LNCaP clone FGC (cell line): ENCODE measurements around the gene RBSN.

Experiments
- DNase-seq: peaks from one replicate; pipeline ENCODE4 v3.0.0-alpha.2; 2011; ENCODE audit warnings: low read depth
- H3K4me3 ChIP-seq: 2 replicates; pipeline ENCODE4 v1.5.1; 2011; ENCODE audit warnings: mild to moderate bottlenecking, low read depth, low read length, control low read depth
- TF ChIP-seq, protein P1 (sequence below): IDR thresholded peaks from 2 replicates; pipeline ENCODE4 v1.5.1; 2012; ENCODE audit warnings: mild to moderate bottlenecking; ENCODE audit not compliant: control insufficient read depth, insufficient read depth; ENCODE audit errors: extremely low read depth

RBSN gene

GRCh38 chr3:15089201-15089600 is 9.7 kb downstream of the RBSN start:
- TF ChIP-seq, protein P1, sequence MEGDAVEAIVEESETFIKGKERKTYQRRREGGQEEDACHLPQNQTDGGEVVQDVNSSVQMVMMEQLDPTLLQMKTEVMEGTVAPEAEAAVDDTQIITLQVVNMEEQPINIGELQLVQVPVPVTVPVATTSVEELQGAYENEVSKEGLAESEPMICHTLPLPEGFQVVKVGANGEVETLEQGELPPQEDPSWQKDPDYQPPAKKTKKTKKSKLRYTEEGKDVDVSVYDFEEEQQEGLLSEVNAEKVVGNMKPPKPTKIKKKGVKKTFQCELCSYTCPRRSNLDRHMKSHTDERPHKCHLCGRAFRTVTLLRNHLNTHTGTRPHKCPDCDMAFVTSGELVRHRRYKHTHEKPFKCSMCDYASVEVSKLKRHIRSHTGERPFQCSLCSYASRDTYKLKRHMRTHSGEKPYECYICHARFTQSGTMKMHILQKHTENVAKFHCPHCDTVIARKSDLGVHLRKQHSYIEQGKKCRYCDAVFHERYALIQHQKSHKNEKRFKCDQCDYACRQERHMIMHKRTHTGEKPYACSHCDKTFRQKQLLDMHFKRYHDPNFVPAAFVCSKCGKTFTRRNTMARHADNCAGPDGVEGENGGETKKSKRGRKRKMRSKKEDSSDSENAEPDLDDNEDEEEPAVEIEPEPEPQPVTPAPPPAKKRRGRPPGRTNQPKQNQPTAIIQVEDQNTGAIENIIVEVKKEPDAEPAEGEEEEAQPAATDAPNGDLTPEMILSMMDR: no peak
- DNase-seq: no peak
- H3K4me3 ChIP-seq: no peak overlapping the region

GRCh38 chr3:15086699-15087098 is 12.2 kb downstream of the RBSN start:
- DNase-seq: no peak
- no peak overlapping the region for H3K4me3 ChIP-seq
- TF ChIP-seq, protein P1: no peak

GRCh38 chr3:15086263-15086662 is 12.7 kb downstream of the RBSN start:
- TF ChIP-seq, protein P1: no peak
- DNase-seq: no peak
- no peak overlapping the region for H3K4me3 ChIP-seq

GRCh38 chr3:15083252-15083651 is 15.7 kb downstream of the RBSN start:
- no peak overlapping the region for H3K4me3 ChIP-seq
- no peak for DNase-seq
- TF ChIP-seq, protein P1: no peak

- TF ChIP-seq, protein P1: no peak
- no peak overlapping the region for H3K4me3 ChIP-seq
- DNase-seq: no peak
These were observed 16.8 kb downstream of the RBSN start for GRCh38 chr3:15081960-15082664.

DNA sequence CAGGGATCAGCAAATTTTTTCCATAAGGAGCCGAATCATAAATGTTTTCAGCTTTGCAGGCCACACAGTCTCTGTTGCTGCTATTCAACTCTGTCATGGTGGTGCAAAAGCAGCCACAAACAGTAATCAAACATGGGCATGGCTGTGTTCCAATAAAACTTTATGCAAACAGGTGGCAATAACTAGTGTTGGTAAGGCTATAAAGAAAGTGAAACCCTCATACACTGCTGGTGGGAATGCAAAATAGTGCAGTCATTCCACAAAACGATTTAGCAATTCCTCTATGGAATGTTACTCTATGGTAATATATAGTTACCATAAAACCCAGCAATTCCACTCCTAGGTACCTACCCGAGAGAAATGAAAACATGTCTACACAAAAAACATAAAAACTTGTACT is 19.9 kb downstream of the RBSN start:
- TF ChIP-seq, protein P1: no peak
- no peak for DNase-seq
- H3K4me3 ChIP-seq: no peak overlapping the region

DNA sequence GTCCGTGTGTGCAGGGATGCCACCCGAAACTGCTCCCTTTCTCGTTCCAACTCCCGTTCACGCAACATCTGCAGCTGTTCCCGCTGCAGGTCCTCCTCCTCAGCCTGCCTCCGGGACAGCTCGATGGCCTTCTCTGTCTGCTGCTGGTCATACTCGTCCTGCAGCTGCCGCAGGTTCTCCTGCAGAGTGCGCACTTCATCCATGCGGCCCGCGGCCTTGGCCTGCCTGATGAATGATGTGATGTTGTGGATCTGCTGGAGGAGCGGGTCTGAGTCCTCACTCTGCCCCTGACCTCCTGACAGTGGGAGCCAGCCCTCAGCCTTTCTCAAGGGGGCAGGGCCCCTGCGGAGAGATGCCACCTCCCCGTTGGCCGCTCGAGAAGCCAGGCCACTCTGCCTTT is 24.4 kb downstream of the RBSN start:
- H3K4me3 ChIP-seq: no peak overlapping the region
- DNase-seq: no peak
- TF ChIP-seq, protein P1: no peak
